IMR-90 (cell line): ENCODE measurements around the gene RNF103. TPM values are rescaled to one million over a fixed set of nuclear protein-coding genes. Genes with fewer than 3 reads are reported as not detected.

Source experiments
- ATAC-seq: fragments of 200-7000 bp; cut with Tn5 transposase; 2 replicates; pipeline ENCODE4 v1.9.1; 2020; ENCODE audit warnings: low read depth, mild to moderate bottlenecking, moderate library complexity
- BruUV-seq: library from RNA; stranded (reverse); fragments of 400-500 nt; replicated peaks from 2 replicates; lab custom pipeline; 2021; lab: Mats Ljungman, UMichigan
- CTCF ChIA-PET: fragments of 300-600 bp; formaldehyde crosslinking; extraction: SDS; loops from one replicate; lab custom pipeline; 2021; ENCODE audit warnings: antibody characterized with exemption; lab: Yijun Ruan, JAX
- POLR2A ChIA-PET: fragments of 300-600 bp; sonication (Branson Sonifier 250); formaldehyde crosslinking; loops from one replicate; lab custom pipeline; 2022; ENCODE audit warnings: antibody characterized with exemption; ENCODE audit not compliant: unreplicated experiment; lab: Charles Lee
- DNase-seq: peaks from one replicate; pipeline ENCODE4 v3.0.0; 2013
- H2AFZ ChIP-seq: replicated peaks from 2 replicates; pipeline ENCODE3; 2013; ENCODE audit warnings: low read length, mild to moderate bottlenecking; ENCODE audit not compliant: poor library complexity
- H2AK5ac ChIP-seq: 2 replicates; pipeline ENCODE4 v1.6.1; 2013; ENCODE audit warnings: low read depth, low read length, inconsistent platforms
- H2AK9ac ChIP-seq: replicated peaks from 2 replicates; pipeline ENCODE3; 2013; ENCODE audit warnings: mild to moderate bottlenecking, low read depth, low read length, moderate library complexity; ENCODE audit not compliant: poor library complexity
- H2BK120ac ChIP-seq: 2 replicates; pipeline ENCODE4 v1.6.1; 2013; ENCODE audit warnings: low read depth, low read length, inconsistent platforms
- H2BK15ac ChIP-seq: 3 replicates; pipeline ENCODE4 v1.6.1; 2013; ENCODE audit warnings: low read depth, low read length, inconsistent platforms
- H2BK20ac ChIP-seq: 2 replicates; pipeline ENCODE4 v1.6.1; 2013; ENCODE audit warnings: low read depth, mild to moderate bottlenecking, inconsistent platforms, low read length, moderate library complexity
- H2BK5ac ChIP-seq: 2 replicates; pipeline ENCODE4 v1.6.1; 2013; ENCODE audit warnings: mild to moderate bottlenecking, low read depth, low read length, inconsistent platforms; ENCODE audit not compliant: poor library complexity, severe bottlenecking
- H3K14ac ChIP-seq: replicated peaks from 2 replicates; pipeline ENCODE4 v1.6.1; 2013; ENCODE audit warnings: low read depth, low read length, inconsistent platforms
- H3K18ac ChIP-seq: 2 replicates; pipeline ENCODE4 v1.6.1; 2013; ENCODE audit warnings: low read depth, low read length, control low read depth
- H3K23ac ChIP-seq: 2 replicates; pipeline ENCODE4 v1.6.1; 2013; ENCODE audit warnings: low read depth, low read length, inconsistent platforms
- H3K27ac ChIP-seq: 2 replicates; pipeline ENCODE4 v1.5.1; 2013; ENCODE audit warnings: mild to moderate bottlenecking, control low read depth, low read length; ENCODE audit not compliant: insufficient read depth
- H3K27me3 ChIP-seq: 2 replicates; pipeline ENCODE4 v1.6.1; 2013; ENCODE audit warnings: low read length; ENCODE audit not compliant: control insufficient read depth, insufficient read depth
- H3K36me3 ChIP-seq: 2 replicates; pipeline ENCODE4 v1.6.1; 2013; ENCODE audit warnings: low read length, mixed read lengths; ENCODE audit not compliant: control insufficient read depth, insufficient read depth
- H3K4ac ChIP-seq: 2 replicates; pipeline ENCODE4 v1.6.1; 2013; ENCODE audit warnings: low read depth, low read length, inconsistent platforms
- H3K4me1 ChIP-seq: 2 replicates; pipeline ENCODE4 v1.6.1; 2013; ENCODE audit warnings: low read length, mixed read lengths; ENCODE audit not compliant: control insufficient read depth, insufficient read depth
- H3K4me2 ChIP-seq: 2 replicates; pipeline ENCODE4 v1.6.1; 2013; ENCODE audit warnings: low read depth, mild to moderate bottlenecking, control low read depth, low read length, moderate library complexity
- H3K4me3 ChIP-seq: 2 replicates; pipeline ENCODE4 v1.5.1; 2013; ENCODE audit warnings: low read depth, mild to moderate bottlenecking, control low read depth, low read length, moderate library complexity; ENCODE audit not compliant: insufficient read depth
- H3K56ac ChIP-seq: 2 replicates; pipeline ENCODE4 v1.6.1; 2013; ENCODE audit warnings: low read length, inconsistent platforms; ENCODE audit not compliant: insufficient read depth; ENCODE audit errors: extremely low read depth
- H3K79me1 ChIP-seq, 2 experiments: 2 replicates each; pipeline ENCODE4 v1.6.1; 2013; ENCODE audit warnings: low read length in 2 of 2, inconsistent platforms in 1 of 2, low read depth in 1 of 2
- H3K9ac ChIP-seq: 2 replicates; pipeline ENCODE4 v1.6.1; 2013; ENCODE audit warnings: low read depth, low read length, control low read depth
- H3K9me1 ChIP-seq: 2 replicates; pipeline ENCODE4 v1.6.1; 2013; ENCODE audit warnings: low read length, inconsistent platforms; ENCODE audit not compliant: insufficient read depth
- H3K9me3 ChIP-seq: 2 replicates; pipeline ENCODE4 v1.6.1; 2013; ENCODE audit warnings: low read length; ENCODE audit not compliant: control insufficient read depth, insufficient read depth
- H4K20me1 ChIP-seq: 2 replicates; pipeline ENCODE4 v1.6.1; 2013; ENCODE audit warnings: low read length, inconsistent platforms; ENCODE audit not compliant: insufficient read depth
- H4K5ac ChIP-seq: 2 replicates; pipeline ENCODE4 v1.6.1; 2013; ENCODE audit warnings: mild to moderate bottlenecking, low read depth, low read length, control low read depth
- H4K8ac ChIP-seq, 2 experiments: 2 replicates each; pipeline ENCODE4 v1.6.1; 2013; ENCODE audit warnings: low read depth in 2 of 2, low read length in 2 of 2, control low read depth in 1 of 2, inconsistent platforms in 1 of 2
- H4K91ac ChIP-seq: 2 replicates; pipeline ENCODE4 v1.6.1; 2013; ENCODE audit warnings: low read depth, low read length, inconsistent platforms; ENCODE audit not compliant: insufficient read depth
- CEBPB ChIP-seq: IDR thresholded peaks from 2 replicates; pipeline ENCODE4 v1.6.1; 2012; ENCODE audit warnings: low read depth, low read length, improper control_type of control experiment
- CHD1 ChIP-seq: IDR thresholded peaks from 2 replicates; pipeline ENCODE4 v1.6.1; 2012; ENCODE audit warnings: low read depth, low read length, improper control_type of control experiment
- MXI1 ChIP-seq: IDR thresholded peaks from 2 replicates; pipeline ENCODE4 v1.6.1; 2012; ENCODE audit warnings: low read depth, mild to moderate bottlenecking, low read length, moderate library complexity, borderline replicate concordance
- POLR2A ChIP-seq: IDR thresholded peaks from 2 replicates; pipeline ENCODE4 v1.6.1; 2012; ENCODE audit warnings: mild to moderate bottlenecking, low read depth, low read length
- RCOR1 ChIP-seq: IDR thresholded peaks from 2 replicates; pipeline ENCODE4 v1.6.1; 2012; ENCODE audit warnings: mild to moderate bottlenecking, low read length, improper control_type of control experiment; ENCODE audit not compliant: insufficient replicate concordance
- WGBS, 2 experiments: methylation state at CpG; one replicate each; pipeline versions ENCODE4 v1.1.5 to v1.1.7; 2013; ENCODE audit warnings: missing lambda C conversion rate in 2 of 2; ENCODE audit not compliant: insufficient read length in 1 of 2; ENCODE audit errors: extremely low coverage in 2 of 2; 5-methylcytosine and 5-hydroxymethylcytosine counted together
- dilution Hi-C: fragments of 300-500 bp; cut with HindIII; formaldehyde crosslinking; loops from one replicate; pipeline ENCODE4 v1.14.3; 2018; ENCODE audit warnings: low sequenced_read_pairs; ENCODE audit not compliant: unreplicated experiment
- in situ Hi-C: fragments of 300-500 bp; cut with MboI; formaldehyde crosslinking; loops from 3 replicates; pipeline ENCODE4 v1.14.3; 2019; ENCODE audit warnings: low sequenced_read_pairs, inconsistent platforms, mixed read lengths
- intact Hi-C: fragments of 100-400 bp; cut with micrococcal nuclease; formaldehyde crosslinking; loops from 2 replicates; pipeline ENCODE4 v1.10.0; 2022
- polyA plus RNA-seq, 3 experiments: library from polyadenylated mRNA; depleted of rRNA; stranded (reverse); fragments of >200 nt; gene quantifications; 2 replicates each; pipeline ENCODE4 v1.2.3, GENCODE V29; 2012; ENCODE audit warnings: low replicate concordance in 1 of 3
- total RNA-seq: library from RNA; depleted of rRNA; stranded (reverse); fragments of >200 nt; gene quantifications from 2 replicates; pipeline ENCODE4 v1.2.3, GENCODE V29; 2012
- TF ChIP-seq, protein P1 (sequence below): fragments of 150-350 bp; IDR thresholded peaks from 2 replicates; pipeline ENCODE4 v1.6.1; 2017; ENCODE audit warnings: mild to moderate bottlenecking, antibody characterized with exemption, low read length, low read depth

RNF103 gene
- total and polyA plus RNA-seq, 2 of the 4 experiments (the other 2 are of a cell fraction) = 5.6 to 7.2 TPM

DNA sequence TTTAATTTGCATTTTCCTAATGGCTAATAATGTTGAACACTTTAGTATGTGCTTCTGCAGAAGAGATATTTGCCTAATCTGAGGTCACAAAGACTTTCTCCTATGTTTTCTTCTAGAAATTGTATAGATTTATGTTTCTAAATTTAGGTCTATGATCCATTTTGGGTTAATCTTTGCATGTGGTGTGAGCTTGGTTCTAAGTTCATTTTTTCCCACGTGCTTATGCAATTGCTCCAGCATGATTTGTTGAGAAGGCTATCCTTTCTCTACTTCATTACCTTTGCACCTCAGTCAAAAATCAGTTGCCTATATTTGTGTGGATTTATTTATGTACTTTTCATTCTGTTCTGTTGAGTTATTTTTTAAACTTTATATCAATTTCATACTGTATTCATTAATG is 15.0 kb upstream of the RNF103 start:
- no peak for DNase-seq
- Histone ChIP-seq H3K79me1 (no peaks in the 10 kb centered on the region), H2BK120ac (no peak overlapping the region), H3K27me3 (no peaks in the 10 kb centered on the region), H3K9me3 (0 out of 2 replicates have a peak, but pooled peaks cover 1% of the 10 kb centered on the region), H2BK15ac (no peak overlapping the region), H3K4me2 (no peak overlapping the region), H3K56ac (no peak overlapping the region), H4K20me1 (no peaks in the 10 kb centered on the region), H3K9ac (no peak overlapping the region), H2AK9ac (no peak overlapping the region), H2BK5ac (no peak overlapping the region), H3K27ac (no peak overlapping the region), H4K91ac (no peak overlapping the region), H3K23ac (no peak overlapping the region), H2BK20ac (no peak overlapping the region), H3K14ac (no peak overlapping the region), H2AFZ (no peak overlapping the region), H3K4ac (no peak overlapping the region), H3K4me1 (no peaks in the 10 kb centered on the region), H3K9me1 (no peaks in the 10 kb centered on the region), H4K5ac (no peak overlapping the region), H4K8ac (no peak overlapping the region), H3K36me3 (no peaks in the 10 kb centered on the region), H2AK5ac (no peak overlapping the region), H3K4me3 (no peak overlapping the region), H3K18ac (no peak overlapping the region)
- dilution Hi-C loops (no loop called here), in situ Hi-C loops (no loop called here), intact Hi-C loops (no loop called here)
- no peak for ATAC-seq
- ChIA-PET POLR2A (no interaction called here), CTCF (no interaction called here)
- no TSS peak for BruUV-seq
- no peak for TF ChIP-seq POLR2A
- no peak for TF ChIP-seq CHD1
- TF ChIP-seq MXI1 = no peak
- TF ChIP-seq CEBPB = no peak
- TF ChIP-seq, protein P1, sequence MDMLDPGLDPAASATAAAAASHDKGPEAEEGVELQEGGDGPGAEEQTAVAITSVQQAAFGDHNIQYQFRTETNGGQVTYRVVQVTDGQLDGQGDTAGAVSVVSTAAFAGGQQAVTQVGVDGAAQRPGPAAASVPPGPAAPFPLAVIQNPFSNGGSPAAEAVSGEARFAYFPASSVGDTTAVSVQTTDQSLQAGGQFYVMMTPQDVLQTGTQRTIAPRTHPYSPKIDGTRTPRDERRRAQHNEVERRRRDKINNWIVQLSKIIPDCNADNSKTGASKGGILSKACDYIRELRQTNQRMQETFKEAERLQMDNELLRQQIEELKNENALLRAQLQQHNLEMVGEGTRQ = no peak
- TF ChIP-seq RCOR1 = no peak
- no CpG with 5 or more reads among the region's 1 CpG for WGBS, 2 experiments
